Measurements from ENCODE around the gene ZMYND15.
"Not testable (repeated sequence)": the region's sequence is repeated elsewhere in the genome, so short reads cannot be mapped to it uniquely, and the experiment has no call there.

Gene ZMYND15, protein sequence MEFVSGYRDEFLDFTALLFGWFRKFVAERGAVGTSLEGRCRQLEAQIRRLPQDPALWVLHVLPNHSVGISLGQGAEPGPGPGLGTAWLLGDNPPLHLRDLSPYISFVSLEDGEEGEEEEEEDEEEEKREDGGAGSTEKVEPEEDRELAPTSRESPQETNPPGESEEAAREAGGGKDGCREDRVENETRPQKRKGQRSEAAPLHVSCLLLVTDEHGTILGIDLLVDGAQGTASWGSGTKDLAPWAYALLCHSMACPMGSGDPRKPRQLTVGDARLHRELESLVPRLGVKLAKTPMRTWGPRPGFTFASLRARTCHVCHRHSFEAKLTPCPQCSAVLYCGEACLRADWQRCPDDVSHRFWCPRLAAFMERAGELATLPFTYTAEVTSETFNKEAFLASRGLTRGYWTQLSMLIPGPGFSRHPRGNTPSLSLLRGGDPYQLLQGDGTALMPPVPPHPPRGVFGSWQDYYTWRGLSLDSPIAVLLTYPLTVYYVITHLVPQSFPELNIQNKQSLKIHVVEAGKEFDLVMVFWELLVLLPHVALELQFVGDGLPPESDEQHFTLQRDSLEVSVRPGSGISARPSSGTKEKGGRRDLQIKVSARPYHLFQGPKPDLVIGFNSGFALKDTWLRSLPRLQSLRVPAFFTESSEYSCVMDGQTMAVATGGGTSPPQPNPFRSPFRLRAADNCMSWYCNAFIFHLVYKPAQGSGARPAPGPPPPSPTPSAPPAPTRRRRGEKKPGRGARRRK

DNA sequence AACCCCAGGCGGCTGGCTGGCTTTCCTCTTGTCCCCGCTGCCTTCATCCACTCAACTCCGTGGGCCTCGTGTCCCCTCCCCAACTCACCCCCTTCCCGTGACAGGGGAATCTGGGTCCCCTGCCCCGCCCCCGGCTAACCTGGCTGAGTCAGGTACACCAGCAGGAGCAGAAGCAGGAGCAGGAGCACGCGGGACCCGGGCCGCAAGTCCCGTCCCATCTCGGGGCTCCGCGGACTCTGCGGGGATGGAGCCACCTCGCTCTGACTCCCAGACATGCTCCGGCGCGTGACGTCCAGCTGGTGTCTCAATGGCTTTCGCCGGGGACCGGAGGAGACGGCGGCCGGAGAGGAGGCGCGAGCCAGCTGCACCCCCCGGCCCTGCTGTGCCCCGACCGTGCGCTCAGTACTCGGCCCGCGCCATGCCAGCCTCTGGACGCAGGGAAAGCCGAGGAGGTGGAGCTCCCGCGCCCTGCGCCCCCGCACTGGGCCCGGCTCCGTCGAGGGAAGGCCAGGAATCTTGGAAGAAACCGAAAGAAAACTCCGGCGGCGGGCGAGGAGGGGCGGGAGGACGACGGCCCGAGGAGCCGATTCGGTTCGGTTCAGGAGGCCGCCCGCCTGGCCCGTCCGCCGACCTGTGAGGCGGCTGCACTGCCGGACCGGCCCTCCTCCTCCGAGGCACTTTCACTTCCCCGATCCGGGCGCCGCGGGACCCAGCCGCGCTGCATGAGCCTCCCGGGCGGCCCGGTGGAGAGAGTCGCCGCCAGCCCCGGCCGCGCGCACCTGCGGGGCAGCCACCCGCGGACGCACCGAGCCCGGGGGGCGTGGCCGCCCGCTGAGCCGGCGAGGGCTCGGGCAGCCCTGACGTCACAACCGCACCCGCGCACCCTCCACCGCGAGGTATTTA, at the start of gene ZMYND15, which contains the start of gene CXCL16:
TSS of gene ZMYND15 (plus strand) at position 712 of the 903 bp plus-strand sequence. CDS start 716 bp downstream, outside the sequence.
TSS of gene CXCL16 (minus strand) at position 807 of the 903 bp plus-strand sequence. CDS start at position 218, 589 bp downstream.
- peak; percentile 45 for DNase-seq (ENCODE audit: low read depth)

DNA sequence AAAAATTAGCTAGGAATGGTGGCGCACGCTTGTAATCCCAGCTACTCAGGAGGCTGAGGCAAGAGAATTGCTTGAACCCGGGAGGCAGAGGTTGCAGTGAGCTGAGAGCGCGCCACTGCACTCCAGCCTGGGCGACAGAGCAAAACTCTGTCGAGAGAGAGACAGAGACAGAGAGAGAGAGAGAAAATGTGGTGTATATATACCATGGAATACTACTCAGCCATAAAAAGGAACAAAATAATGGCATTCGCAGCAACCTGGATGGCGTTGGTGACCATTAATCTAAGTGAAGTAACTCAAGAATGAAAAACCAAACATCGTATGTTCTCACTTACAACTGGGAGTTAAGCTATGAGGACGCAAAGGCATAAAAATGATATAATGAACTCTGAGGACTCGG, 49.8 kb upstream of the ZMYND15 start:
- DNase-seq (ENCODE audit: low read depth) = not testable (repeated sequence)

DNA sequence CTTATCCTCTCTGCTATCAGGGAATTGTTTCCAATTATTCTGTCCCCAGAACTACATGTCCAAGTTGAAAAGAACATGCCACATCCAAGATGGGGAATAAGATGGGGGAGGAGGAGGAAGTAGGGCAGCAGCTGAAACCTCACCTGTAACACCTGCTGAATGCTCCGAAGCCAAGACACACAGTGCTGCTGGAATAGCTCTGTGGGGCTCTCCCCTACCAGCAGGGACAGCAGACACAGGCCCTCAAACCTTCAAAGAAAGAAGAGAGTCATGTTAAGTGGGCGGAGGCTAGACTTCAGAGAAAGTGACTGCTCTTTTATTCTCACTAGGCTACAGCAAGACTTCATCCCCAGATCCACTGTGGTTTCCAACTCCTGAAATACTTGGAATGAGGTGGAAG, 48.9 kb upstream of the ZMYND15 start:
- no peak for DNase-seq (ENCODE audit: low read depth)

DNA sequence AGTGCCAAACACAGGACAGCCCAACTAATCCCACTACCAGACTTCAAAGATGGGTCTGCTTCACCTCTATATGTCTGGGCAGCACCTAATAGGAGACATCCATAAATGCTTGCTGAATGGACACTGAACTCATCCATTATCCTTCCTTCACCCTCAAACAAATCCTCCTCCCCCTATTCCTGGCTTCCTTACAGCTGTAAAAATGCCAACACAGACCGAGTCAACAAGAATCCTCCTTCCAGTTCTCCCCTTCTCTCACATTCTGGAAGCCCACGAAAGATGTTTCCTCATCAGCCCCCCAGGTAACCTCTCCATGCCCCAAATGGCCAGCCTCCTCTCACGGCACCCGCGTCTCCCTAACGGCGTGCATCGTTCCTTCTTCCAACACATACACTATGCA, 47.9 kb upstream of the ZMYND15 start:
- no peak for DNase-seq (ENCODE audit: low read depth)

DNA sequence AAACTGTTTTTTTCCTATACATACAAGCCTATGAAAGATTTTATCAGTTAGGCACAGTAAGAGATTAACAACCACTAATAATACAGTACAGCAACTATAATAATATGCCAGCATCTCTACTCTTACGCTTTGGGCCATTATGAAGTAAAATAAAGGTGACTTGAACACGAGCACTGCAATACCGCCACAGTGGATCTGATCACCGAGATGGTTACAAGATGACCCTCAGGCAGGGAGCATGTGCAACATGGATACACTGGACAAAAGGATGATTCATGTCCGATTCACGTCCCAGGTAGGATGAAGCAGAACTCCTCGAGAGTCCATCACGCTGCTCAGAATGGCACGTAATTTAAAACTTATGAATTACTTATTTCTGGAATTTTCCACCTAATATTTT, 46.2 kb upstream of the ZMYND15 start:
- no peak for DNase-seq (ENCODE audit: low read depth)

DNA sequence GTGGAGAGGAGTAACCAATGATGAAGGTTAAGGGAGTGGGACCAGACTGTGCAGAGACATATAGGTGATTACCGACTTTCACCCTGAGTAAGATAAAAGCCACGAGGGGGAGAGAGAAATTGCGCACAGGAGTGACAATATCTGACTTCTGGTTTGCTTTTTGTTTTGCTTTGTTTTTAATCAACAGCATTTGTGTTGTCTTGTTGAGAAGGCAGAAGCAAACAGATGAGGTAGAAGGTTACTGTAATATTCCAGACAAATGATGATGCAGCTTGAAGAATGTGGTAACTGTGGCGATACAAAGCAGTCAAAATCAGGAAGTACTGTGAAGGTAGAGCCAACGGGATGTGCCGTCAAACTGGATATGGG, 43.2 kb upstream of the ZMYND15 start:
- no peak for DNase-seq (ENCODE audit: low read depth)

DNA sequence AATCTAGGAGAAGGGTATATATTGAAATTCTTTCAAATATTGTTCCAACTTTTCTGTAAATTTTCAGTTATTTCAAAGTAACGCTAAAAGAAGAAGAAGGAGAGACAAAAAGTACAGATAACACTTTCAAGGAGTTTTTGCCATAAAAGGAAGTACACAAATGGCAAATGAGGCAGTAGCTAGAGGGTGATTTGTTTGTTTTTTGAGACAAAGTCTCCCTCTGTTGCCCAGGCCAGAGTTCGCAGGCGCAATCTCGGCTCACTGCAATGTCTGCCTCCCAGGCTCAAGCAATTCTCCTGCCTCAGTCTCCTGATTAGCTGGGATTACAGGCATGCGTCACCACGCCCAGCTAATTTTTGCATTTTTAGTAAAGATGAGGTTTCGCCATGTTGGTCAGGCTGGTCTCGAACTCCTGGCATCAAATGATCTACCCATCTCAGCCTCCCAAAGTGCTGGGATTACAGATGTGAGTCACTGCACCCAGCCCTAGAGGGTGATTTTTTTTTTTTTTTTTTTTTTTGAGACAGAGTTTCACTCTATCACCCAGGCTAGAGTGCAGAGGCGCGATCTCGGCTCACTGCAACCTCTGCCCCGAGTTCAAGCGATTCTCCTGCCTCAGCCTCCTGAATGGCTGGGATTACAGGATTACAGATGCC, 40.1 kb upstream of the ZMYND15 start:
- DNase-seq (ENCODE audit: low read depth) = not testable (repeated sequence)

DNA sequence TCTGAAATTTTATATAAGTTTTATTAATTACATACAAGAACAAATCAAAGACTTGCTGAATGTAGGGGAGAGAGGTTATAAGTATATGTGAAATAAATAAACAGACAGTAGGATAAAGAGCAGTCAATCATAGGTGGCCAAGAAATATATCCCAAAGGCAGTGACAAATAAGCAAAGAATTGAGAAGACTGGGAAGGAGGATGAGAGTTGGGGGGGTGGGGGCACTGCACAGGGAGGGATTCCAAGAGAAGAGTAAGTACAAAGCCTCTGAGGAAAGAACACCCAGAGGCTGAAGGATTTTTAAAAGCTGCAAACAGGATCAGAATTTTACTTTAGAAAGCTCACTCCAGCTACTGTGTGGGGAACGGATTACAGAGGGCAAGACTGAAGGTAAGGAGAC, 38.5 kb upstream of the ZMYND15 start:
- DNase-seq (ENCODE audit: low read depth) = no peak

DNA sequence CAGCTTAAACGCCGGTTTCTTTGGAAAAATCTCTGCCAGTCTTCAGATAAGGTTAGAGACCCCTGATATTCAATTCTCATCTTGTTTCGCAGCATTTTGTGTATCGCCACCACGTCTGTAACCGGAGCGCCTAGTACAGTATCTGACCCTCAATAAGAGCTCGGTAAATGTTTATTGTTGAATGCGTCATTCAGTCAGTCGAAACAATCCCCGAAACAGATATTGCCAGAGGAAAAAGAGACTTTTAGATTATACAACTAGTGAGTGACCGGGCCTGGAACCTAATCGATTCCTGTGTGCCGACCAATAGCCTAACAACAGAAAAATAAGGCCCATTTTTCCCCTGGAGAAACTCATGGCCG, 36.3 kb upstream of the ZMYND15 start:
- no peak for DNase-seq (ENCODE audit: low read depth)

DNA sequence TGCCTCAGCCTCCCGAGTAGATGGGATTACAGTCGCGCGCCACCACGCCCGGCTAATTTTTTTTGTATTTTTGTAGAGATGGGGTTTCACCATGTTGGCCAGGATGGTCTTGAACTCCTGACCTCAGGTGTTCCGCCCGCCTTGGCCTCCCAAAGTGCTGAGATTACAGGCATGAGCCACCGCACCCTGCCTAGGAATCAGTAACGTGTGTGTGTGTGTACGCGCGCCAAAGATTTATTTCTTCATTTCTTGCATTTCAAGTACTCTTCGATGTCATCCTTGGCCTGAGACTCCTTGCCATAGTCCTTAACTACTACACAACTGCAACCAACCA, 35.1 kb upstream of the ZMYND15 start:
- not testable (repeated sequence) for DNase-seq (ENCODE audit: low read depth)

DNA sequence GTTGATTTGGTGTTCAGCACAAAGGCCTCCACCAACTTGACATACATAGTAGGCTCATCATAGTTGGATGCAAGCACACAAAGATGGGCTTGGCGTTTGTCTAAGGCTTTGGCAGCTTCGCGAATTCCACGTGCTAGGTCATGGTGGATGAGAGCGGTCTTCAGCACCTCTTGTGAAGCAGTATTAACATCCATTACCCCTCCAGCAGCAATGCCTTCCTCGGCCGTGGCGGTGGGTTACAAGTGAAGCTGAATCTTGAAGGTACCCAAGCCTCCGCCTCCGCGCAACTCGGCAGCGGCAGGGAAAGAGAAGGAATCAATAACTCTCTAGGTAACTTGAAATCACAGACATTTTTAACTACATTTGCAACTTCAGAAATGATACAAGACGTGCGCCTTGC, 34.6 kb upstream of the ZMYND15 start:
- no peak for DNase-seq (ENCODE audit: low read depth)

DNA sequence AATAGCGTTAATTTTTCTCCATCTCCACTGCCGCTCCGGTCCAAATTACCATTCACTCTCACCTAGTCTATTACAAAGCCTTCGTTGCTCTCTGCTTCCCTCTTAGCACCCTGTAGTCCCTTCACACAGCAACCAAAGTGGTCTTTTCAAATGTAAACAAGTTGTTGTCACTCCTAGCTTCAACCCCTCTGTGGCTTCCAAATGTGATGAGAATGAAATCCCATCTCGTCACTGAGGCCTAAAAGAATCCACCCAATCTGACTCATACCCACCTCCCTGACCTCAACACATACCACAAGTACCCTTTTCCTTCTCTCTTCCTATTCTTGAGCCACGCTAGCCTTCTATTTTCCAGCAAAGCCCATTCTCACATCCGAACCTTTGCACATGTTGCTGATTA, 33.5 kb upstream of the ZMYND15 start:
- no peak for DNase-seq (ENCODE audit: low read depth)

DNA sequence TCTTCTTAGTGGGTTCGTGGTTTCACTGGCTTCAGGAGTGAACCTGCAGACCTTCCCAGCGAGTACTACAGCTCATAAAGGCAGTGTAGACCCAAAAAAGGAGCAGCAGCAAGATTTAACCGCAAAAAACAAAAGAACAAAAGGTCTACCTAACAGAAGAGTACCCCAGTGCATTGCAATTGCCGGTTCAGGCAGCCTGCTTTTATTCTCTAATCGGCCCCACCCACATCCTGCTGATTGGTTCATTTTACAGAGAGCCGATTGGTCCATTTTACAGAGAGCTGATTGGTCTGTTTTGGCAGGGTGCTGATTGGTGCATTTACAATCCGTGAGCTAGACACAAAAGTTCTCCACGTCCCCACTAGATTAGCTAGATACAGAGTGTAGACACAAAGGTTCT, 31.2 kb upstream of the ZMYND15 start:
- no peak for DNase-seq (ENCODE audit: low read depth)

DNA sequence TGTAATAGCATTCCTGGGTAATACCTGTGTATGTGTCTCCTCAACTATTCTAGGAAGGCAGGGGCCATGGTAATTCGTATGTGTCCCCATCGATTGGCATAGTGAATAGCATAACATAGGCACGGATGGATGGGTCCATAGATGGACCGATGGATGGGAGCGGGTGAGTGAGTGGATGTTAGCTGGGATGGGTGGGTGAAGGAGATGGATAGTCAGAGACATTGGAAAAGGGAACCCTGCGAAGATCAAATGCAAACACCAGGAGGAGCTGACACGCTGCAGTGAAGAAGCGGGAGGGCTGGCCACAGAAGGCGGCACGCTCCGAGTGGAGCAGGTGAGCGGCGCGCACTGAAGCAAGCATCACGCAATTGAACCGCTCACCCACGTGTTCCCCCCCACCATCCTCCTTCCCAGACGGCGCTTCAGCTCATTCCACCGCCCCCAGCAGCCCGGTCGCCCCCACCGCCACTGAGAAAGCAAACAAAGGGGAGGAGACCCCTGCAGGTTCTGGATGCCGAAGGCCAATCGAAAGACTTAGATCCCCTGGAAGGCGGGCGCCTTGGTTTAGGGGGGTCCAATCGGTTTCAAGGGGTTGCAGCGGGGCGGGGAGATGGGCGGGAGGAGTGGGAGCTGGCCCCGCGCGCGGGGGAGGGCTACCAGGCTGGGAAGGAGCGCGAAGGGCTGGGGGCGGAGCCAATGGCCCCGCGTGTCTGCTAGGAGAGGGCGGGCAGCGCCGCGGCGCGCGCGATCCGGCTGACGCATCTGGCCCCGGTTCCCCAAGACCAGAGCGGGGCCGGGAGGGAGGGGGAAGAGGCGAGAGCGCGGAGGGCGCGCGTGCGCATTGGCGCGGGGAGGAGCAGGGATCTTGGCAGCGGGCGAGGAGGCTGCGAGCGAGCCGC, 29.6 kb upstream of the ZMYND15 start, which contains the start of gene ARRB2:
TSS of gene ARRB2 (plus strand) at position 839 of the 899 bp plus-strand sequence. CDS start 90 bp downstream, outside the sequence.
- DNase-seq (ENCODE audit: low read depth) = peak; percentile 99

DNA sequence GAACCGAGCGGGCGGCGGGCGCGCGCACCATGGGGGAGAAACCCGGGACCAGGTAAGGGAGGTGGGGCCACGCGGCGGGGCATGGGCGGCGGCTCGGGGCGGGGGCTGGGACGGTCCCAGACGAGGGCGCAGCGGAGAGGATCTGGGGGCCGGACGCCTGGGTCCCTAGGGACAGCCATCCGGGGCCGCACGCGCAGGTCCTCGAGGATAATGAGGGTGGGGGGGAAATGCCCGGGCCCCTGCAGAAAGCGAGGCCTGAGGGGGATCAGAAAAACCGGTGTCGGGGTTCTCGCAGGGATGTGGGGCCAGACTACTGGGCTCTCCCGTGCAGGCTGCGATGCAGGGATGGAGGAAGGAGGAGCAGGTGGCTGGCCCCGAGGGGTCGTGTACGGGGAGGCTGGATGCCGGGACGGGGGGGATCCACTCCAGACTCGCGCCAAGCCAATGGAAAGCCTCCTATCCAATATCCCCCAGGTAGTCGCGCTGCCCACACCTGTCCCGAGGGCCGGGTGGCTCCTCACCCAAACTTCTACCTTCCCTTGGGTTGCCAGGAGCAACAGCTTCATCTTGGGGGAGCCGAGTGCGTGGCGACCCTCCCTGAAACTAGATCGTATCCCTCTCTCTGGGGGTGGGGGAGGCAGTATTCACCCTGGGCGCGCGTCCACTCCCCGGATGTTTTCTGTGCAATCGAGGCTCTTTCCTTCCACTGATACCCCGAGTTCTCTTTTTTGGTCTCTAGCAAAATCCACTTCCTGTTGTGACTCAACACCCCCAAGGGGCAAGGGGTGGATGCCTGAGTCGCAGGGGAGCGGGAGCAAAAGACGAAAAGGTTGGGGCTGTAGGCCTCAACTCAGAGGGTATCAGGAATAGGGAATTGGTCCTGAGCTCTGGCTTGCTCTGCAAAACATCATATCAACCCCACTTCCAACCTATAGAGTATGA, 28.7 kb upstream of the ZMYND15 start:
- peak; percentile 28 for DNase-seq (ENCODE audit: low read depth)

DNA sequence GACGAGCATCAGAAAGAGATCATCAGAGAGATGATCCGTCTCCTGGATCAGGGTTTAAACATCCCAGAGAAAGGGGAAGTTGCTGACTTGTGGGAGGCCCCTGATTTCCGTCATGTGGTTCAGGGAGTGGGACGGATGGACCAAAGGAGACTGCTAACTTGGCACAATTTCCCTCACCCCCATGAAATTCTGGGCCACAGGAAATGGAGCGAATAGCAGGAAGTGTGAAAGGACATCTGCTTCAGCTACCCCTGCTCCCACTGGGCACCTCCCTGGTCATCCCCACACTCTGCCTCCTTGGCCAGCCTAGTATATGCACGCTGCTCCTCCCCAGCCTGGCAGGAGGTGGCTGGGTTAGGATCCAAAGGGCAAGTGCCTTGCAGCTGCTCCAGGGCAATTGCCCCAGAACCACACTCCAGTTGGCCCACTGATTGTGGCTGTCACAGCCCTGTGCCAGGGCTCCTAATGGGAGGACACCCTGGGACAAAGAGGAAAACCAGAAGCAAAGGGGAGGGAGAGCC, 27.9 kb upstream of the ZMYND15 start:
- DNase-seq (ENCODE audit: low read depth) = no peak

DNA sequence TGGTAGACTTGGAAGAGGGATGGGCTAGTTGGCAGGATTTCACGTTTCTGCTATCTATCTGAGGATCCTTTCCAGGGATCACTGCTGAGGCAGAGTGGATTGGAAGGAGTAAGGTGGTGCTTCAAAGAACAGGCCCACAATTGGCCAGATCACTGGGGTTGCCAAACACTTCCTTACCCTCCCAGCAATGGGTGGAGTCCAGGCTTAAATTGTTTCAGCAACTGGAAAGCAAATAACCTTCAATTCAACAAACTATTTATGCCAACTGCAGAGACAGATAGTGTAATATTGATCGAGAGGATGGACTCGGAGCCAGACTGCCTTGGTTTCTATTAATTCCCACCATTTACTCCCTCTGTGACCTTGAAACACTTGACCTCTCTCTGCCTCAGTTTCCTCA, 27.1 kb upstream of the ZMYND15 start:
- no peak for DNase-seq (ENCODE audit: low read depth)

DNA sequence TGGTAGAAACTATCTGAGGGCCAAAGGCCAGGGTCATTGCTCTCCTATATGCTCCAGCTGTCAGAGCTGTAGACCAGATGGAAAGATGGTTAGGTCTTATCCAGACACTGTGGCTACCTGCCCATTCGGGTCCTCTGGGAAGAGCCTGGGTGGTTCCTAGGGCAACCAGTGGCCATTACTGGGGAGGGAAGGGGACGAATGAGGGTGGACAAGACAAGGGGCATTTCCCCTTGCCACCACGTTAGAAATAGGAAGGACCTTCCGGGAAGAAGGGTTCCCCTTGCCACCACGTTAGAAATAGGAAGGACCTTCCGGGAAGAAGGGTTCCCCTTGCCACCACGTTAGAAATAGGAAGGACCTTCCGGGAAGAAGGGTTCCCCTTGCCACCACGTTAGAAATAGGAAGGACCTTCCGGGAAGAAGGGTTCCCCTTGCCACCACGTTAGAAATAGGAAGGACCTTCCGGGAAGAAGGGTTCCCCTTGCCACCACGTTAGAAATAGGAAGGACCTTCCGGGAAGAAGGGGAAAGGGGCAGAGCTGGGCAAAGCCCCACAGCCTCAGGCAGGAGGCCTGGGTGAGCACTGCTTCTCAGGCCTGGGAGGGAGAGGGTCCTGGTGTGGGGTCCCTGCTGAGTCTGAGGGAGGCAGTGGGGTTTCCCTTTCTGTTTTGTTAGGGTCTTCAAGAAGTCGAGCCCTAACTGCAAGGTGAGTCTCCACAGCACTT, 25.1 kb upstream of the ZMYND15 start:
- DNase-seq (ENCODE audit: low read depth) = not testable (repeated sequence)
